HG02678 (cell line): ENCODE results near the gene CSAG3.
A peak's percentile ranks its signal among the peaks of the same experiment; 100 is the strongest.
"Not testable (repeated sequence)": the region's sequence is repeated elsewhere in the genome, so short reads cannot be mapped to it uniquely, and the experiment has no call there.

Experiments
- ATAC-seq: cut with Tn5 transposase; IDR thresholded peaks from one replicate; pipeline ENCODE4 v1.9.1; 2021; ENCODE audit warnings: mild to moderate bottlenecking, moderate library complexity; ENCODE audit not compliant: unreplicated experiment

Gene CSAG3

DNA sequence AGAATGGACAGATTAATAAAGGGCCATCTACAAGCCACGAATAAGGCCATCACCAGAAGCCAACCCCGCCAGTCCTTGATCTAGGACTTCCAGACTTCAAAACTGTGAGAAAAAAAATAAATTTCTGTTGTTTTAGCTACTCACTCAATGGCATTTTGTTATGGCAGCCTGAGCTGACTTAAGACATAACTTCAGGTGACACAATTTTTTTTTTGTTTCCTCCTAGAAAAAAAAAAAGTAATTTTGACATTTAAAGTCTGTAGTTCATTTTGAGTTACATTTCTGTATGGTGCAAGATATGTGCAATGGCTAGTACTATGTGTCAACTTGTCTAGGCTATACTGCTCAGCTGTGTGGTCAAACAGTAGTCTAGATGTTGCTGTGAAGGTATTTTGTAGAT is at the start of gene CSAG3:
TSS of gene CSAG3 (plus strand) at position 301 of the 400 bp plus-strand sequence.
- not testable (repeated sequence) for ATAC-seq

DNA sequence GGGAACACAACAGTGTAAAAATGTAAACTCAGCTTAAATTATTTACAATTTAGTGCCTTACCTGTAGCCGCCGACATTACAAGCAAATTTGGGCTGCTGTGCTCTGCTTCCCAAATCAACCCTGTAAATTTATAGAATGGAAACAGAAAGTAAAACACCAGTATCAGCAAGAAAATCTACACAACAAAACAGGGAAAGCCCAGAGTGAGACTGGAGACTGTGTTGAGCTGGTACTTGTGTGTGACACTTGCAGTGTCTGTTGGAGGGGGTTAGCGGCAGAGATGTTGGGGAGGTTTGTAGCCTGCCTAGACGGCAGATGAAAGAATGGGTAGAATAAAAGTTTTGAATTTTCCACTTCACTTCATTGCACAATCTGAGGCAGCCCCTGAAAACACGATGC is 45.8 kb upstream of the CSAG3 start:
- not testable (repeated sequence) for ATAC-seq

- not testable (repeated sequence) for ATAC-seq
Measured at GRCh38 chrX:152713815-152714787, 44.9 kb upstream of the CSAG3 start, which contains the start of gene MAGEA2B. MAGEA2B (plus strand) TSS chrX:152714628; CDS start chrX:152717107, 2,479 bp downstream.

DNA sequence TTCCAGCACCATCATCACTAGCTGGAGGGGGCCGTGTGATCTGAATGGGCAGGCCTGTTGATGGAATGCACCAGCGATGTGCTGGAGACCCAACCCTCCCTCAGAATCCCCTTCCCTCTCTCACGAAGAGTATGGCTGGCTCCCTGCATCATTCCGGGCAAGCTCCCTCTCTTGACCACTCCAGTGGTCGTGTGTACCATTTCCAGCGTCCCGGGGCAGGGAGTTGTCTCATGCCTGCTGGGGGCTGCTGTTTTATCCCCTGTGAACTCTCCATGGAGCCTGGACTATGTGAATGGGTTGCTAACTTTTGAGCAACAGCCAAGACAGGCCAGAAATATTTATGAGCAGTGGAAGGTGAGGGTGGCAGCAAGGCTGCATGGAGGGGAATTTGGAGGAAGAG is 33.6 kb upstream of the CSAG3 start:
- ATAC-seq, result no peak

DNA sequence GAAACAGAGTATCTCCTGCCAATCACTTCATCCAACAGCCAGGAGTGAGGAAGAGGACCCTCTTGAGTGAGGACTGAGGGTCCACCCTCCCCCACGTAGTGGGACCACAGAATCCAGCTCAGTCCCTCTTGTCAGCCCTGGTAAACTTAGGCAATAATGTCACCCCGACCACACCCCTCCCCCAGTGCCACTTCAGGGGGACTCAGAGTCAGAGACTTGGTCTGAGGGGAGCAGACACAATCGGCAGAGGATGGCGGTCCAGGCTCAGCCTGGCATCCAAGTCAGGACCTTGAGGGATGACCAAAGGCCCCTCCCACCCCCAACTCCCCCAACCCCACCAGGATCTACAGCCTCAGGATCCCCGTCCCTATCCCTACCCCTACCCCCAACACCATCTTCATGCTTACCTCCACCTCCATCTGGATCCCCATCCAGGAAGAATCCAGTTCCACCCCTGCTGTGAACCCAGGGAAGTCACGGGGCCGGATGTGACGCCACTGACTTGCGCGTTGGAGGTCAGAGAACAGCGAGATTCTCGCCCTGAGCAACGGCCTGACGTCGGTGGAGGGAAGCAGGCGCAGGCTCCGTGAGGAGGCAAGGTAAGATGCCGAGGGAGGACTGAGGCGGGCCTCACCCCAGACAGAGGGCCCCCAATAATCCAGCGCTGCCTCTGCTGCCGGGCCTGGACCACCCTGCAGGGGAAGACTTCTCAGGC is 25.6 kb upstream of the CSAG3 start, which contains the start of the genes CSAG1 and MAGEA12:
TSS of gene CSAG1 (minus strand) at position 461 of the 715 bp plus-strand sequence. CDS start 1,261 bp downstream, outside the sequence.
TSS of gene MAGEA12 (plus strand) at position 497 of the 715 bp plus-strand sequence. CDS start 2,405 bp downstream, outside the sequence.
- no peak for ATAC-seq

DNA sequence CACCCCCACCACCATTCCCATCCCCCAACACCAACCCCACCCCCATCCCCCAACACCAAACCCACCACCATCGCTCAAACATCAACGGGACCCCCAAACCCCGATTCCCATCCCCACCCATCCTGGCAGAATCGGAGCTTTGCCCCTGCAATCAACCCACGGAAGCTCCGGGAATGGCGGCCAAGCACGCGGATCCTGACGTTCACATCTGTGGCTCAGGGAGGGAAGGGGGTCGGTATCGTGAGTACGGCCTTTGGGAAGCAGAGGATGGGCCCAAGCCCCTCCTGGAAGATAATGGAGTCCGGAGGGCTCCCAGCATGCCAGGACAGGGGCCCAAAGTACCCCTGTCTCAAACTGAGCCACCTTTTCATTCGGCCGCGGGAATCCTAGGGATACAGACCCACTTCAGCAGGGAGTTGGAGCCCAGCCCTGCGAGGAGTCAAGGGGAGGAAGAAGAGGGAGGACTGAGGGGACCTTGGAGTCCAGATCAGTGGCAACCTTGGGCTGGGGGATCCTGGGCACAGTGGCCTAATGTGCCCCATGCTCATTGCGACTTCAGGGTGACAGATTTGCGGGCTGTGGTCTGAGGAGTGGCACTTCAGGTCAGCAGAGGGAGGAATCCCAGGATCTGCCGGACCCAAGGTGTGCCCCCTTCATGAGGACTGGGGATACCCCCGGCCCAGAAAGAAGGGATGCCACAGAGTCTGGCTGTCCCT is 24.7 kb upstream of the CSAG3 start:
- not testable (repeated sequence) for ATAC-seq

- ATAC-seq, result no peak
Measured at GRCh38 chrX:152735101-152735500, 23.9 kb upstream of the CSAG3 start.

GRCh38 chrX:152735860-152736511 is 23.0 kb upstream of the CSAG3 start:
- no peak for ATAC-seq

GRCh38 chrX:152736528-152736927 is 22.5 kb upstream of the CSAG3 start:
- not testable (repeated sequence) for ATAC-seq

DNA sequence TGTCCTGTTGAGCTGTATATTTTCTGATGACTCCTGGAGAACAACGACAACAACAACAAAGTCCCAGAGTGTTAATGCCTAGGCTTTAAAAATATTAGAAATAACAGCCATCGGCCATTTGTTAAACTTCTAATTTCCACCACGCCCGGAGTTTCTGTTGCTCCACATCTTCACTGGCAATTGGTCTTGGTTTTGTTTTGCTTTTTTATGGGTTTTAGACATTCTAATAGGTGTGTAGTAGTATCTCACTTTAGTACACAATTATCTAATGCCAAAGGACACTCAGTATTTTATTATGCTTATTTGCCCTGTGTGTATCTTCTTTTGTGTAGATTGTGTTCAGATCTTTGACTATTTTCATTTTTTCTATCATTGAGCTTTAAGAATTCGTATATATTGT is 20.5 kb upstream of the CSAG3 start:
- ATAC-seq, result no peak

DNA sequence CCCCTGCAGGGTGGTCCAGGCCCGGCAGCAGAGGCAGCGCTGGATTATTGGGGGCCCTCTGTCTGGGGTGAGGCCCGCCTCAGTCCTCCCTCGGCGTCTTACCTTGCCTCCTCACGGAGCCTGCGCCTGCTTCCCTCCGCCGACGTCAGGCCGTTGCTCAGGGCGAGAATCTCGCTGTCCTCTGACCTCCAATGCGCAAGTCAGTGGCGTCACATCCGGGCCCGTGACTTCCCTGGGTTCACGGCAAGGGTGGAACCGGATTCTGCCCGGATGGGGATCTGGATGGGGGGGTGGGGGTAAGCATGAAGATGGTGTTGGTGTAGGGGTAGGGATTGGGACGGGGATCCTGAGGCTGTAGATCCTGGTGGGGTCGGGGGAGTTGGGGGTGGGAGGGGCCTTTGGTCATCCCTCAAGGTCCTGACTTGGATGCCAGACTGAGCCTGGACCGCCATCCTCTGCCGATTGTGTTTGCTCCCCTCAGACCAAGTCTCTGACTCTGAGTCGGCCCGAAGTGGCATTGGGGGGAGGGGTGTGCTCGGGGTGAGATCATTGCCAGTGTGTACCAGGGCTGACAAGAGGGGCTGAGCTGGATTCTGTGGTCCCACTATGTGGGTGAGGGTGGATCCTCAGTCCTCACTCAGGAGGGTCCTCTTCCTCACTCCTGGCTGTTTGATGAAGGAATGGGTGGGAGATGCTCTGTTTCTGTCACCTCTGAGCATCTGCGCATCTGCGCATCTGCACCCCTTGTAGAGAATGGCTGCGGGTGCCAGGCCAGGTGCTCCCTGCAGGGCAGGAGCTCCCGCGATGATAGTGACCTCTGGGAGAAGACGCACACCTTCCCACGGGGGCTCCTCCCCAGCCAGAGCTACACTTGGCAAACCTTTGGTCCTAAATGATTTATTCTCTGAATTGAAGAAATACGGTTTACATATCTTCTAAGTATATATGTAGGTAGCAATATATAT is 5.0 kb upstream of the CSAG3 start, which contains the start of gene MAGEA2:
TSS of gene MAGEA2 (minus strand) at position 157 of the 965 bp plus-strand sequence. CDS start 2,479 bp downstream, outside the sequence.
- not testable (repeated sequence) for ATAC-seq

DNA sequence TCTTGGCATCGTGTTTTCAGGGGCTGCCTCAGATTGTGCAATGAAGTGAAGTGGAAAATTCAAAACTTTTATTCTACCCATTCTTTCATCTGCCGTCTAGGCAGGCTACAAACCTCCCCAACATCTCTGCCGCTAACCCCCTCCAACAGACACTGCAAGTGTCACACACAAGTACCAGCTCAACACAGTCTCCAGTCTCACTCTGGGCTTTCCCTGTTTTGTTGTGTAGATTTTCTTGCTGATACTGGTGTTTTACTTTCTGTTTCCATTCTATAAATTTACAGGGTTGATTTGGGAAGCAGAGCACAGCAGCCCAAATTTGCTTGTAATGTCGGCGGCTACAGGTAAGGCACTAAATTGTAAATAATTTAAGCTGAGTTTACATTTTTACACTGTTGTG is 4.1 kb upstream of the CSAG3 start:
- not testable (repeated sequence) for ATAC-seq

- ATAC-seq, result not testable (repeated sequence)
Measured at GRCh38 chrX:152759544-152759943, 526 bp downstream of the CSAG3 start.

GRCh38 chrX:152761582-152761981 is 2.6 kb downstream of the CSAG3 start:
- ATAC-seq, result not testable (repeated sequence)

DNA sequence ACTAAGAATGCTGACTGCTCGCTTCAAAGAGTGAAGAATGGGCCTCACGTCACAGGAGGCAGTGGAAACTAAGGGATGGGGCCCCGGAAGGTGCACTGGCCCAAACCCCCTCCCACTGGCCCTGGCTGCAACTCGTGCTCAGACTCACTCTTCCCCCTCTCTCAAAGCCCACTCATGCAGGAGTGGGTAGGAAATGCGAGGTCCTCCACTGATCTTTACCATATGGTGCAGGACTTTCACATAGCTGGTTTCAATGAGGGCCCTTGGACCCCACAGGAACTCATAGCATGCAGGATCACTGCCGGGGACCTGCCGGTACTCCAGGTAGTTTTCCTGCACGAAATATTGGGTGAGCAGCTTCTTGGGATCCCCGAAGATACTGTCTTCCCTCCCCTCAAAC is 7.5 kb downstream of the CSAG3 start:
- ATAC-seq, result not testable (repeated sequence)

- not testable (repeated sequence) for ATAC-seq
Measured at GRCh38 chrX:152769549-152770289, 10.7 kb downstream of the CSAG3 start, which contains the start of gene MAGEA6. MAGEA6 (minus strand) TSS chrX:152769689; CDS start chrX:152767650, 2,039 bp downstream.

GRCh38 chrX:152787062-152787461 is 28.0 kb downstream of the CSAG3 start:
- ATAC-seq, result peak; percentile 78

DNA sequence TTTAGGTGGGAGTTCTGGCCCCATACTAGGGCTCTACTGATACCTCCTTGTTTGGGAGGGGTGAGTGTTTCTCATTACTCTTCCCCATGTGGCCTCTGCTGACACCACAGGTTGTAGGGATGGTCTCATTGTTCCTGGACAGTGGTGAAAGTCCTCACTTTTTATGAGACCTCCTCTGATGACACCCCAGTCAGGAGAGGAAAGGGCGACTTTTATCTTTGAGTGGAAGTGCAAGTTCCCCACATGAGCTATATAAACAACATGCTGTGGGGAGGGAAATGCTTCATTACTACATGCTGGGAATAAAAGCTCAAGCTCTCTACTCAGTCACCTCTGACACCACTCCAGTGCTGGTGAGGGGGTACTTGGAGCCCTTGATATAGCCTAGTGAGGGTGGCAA is 39.9 kb downstream of the CSAG3 start:
- ATAC-seq, result no peak
